ENCODE data around the gene CDC14A.
A peak's percentile ranks its signal among the peaks of the same experiment; 100 is the strongest.

CDC14A gene

DNA sequence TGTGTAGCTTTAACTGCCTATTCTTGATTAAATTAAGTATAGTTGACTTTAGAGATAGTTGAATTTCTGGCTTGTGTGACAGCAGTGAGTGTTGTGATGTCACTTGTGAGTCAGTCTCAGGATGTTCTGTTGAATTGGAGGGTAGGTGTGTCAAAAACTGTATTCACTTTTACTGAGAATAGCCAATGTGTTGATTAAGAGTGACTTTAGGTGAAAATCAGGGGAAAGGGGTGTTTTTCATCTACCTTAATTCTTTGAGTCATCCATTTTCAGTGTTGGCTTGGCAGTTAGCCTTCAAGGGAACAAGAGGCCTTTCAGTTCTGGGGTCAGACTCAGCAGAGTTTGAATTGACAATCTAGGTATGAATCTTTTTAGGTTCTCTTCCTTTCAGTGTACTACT, 75.9 kb downstream of the CDC14A start:
- Histone ChIP-seq H3K4me3 (ENCODE audit: low read length) (no peak overlapping the region), H3K27ac (ENCODE audit: low read depth, low read length) (no peak overlapping the region), H3K27me3 (ENCODE audit: control insufficient read depth, insufficient read depth, low read length) (no peaks in the 10 kb centered on the region), H3K9ac (ENCODE audit: low read length) (no peak overlapping the region), H3K36me3 (ENCODE audit: control insufficient read depth, insufficient read depth, low read length) (no peaks in the 10 kb centered on the region), H3K4me1 (ENCODE audit: control insufficient read depth, insufficient read depth, low read length) (no peaks in the 10 kb centered on the region)

DNA sequence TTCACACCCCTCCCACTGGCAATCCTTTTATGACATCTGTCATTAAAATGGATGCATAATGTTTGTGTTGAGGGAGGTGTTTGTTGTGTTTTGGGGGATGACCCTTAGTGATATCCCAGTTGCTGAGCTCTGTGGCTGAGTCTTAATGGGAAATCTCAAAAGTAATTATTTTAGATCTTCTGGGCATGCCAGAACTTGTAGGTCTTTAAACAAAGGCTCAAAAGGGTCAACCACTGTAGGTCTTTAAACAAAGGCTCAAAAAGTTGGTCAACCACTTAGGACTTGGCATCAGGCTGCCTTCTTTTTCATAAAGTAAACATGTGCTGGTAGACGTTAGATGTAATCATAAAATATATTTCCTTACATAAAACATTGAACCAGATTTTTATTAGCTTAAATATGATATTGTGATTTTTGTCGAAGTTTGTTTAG, 78.0 kb downstream of the CDC14A start:
- no peak overlapping the region for H3K9ac ChIP-seq (ENCODE audit: low read length)
- H3K4me1 ChIP-seq (ENCODE audit: control insufficient read depth, insufficient read depth, low read length): no peaks in the 10 kb centered on the region
- no peaks in the 10 kb centered on the region for H3K36me3 ChIP-seq (ENCODE audit: control insufficient read depth, insufficient read depth, low read length)
- no peak overlapping the region for H3K27ac ChIP-seq (ENCODE audit: low read depth, low read length)
- no peak overlapping the region for H3K4me3 ChIP-seq (ENCODE audit: low read length)
- no peaks in the 10 kb centered on the region for H3K27me3 ChIP-seq (ENCODE audit: control insufficient read depth, insufficient read depth, low read length)

DNA sequence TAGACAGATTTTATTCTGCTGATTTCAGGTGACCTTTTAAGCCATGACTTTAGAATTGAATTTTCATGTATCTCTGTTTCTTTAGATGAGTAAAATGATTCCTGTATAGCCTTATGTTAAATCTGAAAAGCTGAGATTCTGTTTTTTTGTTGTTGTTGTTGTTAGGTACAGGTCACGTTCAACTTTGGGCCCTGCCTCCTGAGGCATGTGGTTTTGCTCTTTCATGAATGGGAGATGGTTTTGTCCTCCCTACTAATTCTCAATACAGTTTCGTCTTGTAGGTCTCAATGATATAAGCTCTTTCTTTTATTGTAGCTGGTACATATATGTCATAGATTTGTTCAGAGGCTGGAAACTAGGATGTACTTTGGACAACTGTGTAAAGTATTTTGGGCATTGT, 79.6 kb downstream of the CDC14A start:
- H3K4me1 ChIP-seq (ENCODE audit: control insufficient read depth, insufficient read depth, low read length): no peaks in the 10 kb centered on the region
- no peak overlapping the region for H3K27ac ChIP-seq (ENCODE audit: low read depth, low read length)
- H3K27me3 ChIP-seq (ENCODE audit: control insufficient read depth, insufficient read depth, low read length): no peaks in the 10 kb centered on the region
- no peak overlapping the region for H3K9ac ChIP-seq (ENCODE audit: low read length)
- no peak overlapping the region for H3K4me3 ChIP-seq (ENCODE audit: low read length)
- H3K36me3 ChIP-seq (ENCODE audit: control insufficient read depth, insufficient read depth, low read length): no peaks in the 10 kb centered on the region

DNA sequence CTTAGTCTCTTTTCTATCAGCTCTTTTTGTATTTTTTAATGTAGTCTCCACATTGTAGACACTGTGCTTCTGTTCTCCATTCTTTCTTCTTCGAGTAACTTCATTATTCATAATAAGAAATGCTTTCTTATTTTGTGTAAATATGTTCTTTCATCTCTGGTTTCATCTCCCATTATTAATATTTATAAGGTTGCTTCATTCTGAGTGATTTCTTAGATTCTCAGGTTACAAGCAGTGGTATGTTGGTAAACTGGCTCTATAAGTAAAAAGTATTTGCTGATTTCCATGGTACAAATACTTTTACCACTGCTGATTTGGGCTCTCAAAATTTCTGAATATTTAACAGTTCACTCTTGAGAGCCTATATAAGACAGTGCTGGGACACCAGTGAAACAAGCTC, 81.3 kb downstream of the CDC14A start:
- no peaks in the 10 kb centered on the region for H3K27me3 ChIP-seq (ENCODE audit: control insufficient read depth, insufficient read depth, low read length)
- H3K27ac ChIP-seq (ENCODE audit: low read depth, low read length): no peak overlapping the region
- no peaks in the 10 kb centered on the region for H3K36me3 ChIP-seq (ENCODE audit: control insufficient read depth, insufficient read depth, low read length)
- H3K9ac ChIP-seq (ENCODE audit: low read length): no peak overlapping the region
- H3K4me1 ChIP-seq (ENCODE audit: control insufficient read depth, insufficient read depth, low read length): no peaks in the 10 kb centered on the region
- no peak overlapping the region for H3K4me3 ChIP-seq (ENCODE audit: low read length)

DNA sequence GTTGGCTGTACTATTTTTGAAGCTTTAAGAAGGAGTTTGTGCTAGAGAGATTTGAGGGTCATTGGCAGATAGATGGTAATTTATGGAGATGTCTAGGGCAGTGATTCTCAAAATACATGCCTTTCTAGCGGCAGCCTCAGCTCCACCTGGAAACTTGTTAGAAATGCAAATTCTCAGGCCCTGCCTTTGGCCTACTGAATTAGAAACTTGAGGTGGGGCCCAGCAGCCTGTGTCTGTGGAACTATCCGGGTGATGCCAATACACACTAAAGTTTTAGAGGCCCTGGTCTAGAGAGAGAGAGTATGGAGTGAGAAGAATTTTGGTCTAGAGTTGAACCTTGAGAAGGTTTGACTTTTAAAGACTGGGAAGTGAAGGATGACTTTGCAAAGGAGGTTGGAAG, 82.5 kb downstream of the CDC14A start:
- H3K4me1 ChIP-seq (ENCODE audit: control insufficient read depth, insufficient read depth, low read length): no peaks in the 10 kb centered on the region
- H3K27me3 ChIP-seq (ENCODE audit: control insufficient read depth, insufficient read depth, low read length): no peaks in the 10 kb centered on the region
- H3K9ac ChIP-seq (ENCODE audit: low read length): no peak overlapping the region
- H3K27ac ChIP-seq (ENCODE audit: low read depth, low read length): no peak overlapping the region
- no peak overlapping the region for H3K4me3 ChIP-seq (ENCODE audit: low read length)
- no peaks in the 10 kb centered on the region for H3K36me3 ChIP-seq (ENCODE audit: control insufficient read depth, insufficient read depth, low read length)

DNA sequence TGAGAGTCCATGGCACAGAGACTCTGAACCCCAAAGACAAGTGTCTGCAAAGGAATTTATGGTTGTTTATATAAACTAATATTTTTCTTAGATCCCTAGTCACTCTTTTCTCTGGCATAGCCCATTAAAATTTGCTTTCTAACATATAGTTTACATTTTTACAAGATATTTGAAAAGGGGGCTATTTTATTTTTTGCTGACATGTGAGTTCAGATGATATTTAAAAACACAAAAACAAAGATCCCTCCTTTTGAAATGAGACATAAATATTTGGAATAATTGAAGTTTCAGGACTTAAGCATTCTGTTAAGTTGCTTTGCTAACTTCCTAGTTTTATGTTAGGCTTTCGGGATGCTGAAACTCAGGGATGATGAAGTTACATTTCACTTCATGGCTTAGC, 86.1 kb downstream of the CDC14A start:
- Histone ChIP-seq H3K27me3 (ENCODE audit: control insufficient read depth, insufficient read depth, low read length) (no peaks in the 10 kb centered on the region), H3K27ac (ENCODE audit: low read depth, low read length) (no peak overlapping the region), H3K36me3 (ENCODE audit: control insufficient read depth, insufficient read depth, low read length) (no peaks in the 10 kb centered on the region), H3K4me3 (ENCODE audit: low read length) (no peak overlapping the region), H3K9ac (ENCODE audit: low read length) (no peak overlapping the region), H3K4me1 (ENCODE audit: control insufficient read depth, insufficient read depth, low read length) (no peaks in the 10 kb centered on the region)

DNA sequence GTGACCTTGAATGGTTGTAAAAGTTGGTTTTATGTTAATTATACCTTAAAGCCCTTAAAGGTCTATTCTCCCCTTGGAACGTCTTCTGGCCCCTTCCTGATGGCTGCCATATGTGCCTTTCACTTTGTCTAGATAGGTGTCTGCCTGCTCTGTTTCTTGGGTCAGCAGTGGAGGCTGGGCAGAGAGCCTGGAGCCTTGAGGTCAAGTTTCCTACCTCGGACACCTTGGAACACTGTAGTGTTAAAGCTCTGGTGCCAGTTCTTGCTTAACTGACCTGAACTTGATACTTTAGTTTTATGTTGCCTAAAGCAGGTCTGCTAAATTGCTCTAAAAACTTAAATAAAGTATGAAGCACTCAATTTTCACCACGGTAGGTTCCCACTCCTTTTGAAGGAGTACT, 86.5 kb downstream of the CDC14A start:
- Histone ChIP-seq H3K4me1 (ENCODE audit: control insufficient read depth, insufficient read depth, low read length) (peaks cover 2% of the 10 kb centered on the region), H3K36me3 (ENCODE audit: control insufficient read depth, insufficient read depth, low read length) (no peaks in the 10 kb centered on the region), H3K27me3 (ENCODE audit: control insufficient read depth, insufficient read depth, low read length) (no peaks in the 10 kb centered on the region), H3K9ac (ENCODE audit: low read length) (no peak overlapping the region), H3K27ac (ENCODE audit: low read depth, low read length) (no peak overlapping the region), H3K4me3 (ENCODE audit: low read length) (no peak overlapping the region)

DNA sequence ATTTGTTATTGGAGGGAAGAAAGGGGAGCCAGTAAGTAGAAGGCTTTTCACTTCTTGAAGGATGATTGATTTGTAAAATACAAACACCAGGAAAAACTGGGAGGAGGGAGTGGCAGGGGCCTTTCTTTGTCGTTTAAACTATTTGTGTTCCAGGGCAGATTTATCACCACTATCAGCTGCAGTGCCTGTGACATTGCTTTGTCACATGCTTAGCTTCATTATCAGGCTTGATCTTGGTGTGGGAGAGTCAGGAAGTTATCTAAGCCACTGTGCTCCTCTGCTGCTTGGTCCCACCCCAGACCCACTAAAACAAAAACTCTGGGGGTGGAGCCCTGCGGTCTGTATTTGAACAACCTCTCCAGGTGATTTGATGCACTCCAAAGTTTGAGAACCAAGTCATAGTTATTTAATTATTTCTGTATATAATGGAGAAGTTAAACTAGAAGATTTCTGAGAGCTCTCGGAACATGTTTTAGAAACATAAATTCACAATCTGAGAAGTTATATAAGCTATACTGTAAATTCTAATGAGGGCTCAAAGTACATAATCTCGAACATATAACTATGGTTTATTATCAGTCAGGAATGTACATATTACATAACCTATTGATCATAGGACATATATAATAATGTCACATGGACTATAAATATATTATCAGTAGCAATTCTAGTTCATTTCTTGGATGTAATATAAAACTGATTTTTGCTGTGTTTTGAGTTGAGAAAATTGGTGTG, 87.9 kb downstream of the CDC14A start:
- Histone ChIP-seq H3K27me3 (ENCODE audit: control insufficient read depth, insufficient read depth, low read length) (no peaks in the 10 kb centered on the region), H3K4me1 (ENCODE audit: control insufficient read depth, insufficient read depth, low read length) (peaks cover 9% of the 10 kb centered on the region), H3K4me3 (ENCODE audit: low read length) (no peak overlapping the region), H3K36me3 (ENCODE audit: control insufficient read depth, insufficient read depth, low read length) (no peaks in the 10 kb centered on the region), H3K27ac (ENCODE audit: low read depth, low read length) (no peak overlapping the region), H3K9ac (ENCODE audit: low read length) (no peak overlapping the region)

DNA sequence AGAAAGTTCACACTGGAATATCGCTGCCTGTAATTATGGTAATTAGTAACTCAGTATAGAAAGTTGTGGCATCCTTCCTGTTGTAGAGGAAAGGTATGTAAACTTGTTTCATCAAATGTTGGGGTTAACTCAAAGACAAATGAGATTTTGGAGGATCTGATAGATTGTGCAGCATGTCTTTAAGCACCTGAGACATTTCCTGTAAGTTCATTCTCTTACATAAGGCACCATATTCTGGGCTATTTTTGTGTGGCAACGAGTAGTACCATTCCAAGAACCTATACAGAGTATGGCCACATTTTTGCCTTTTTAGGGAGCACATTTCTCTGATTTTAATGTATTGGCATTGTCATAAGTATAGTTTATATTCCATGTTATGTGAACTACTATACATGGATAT, 88.8 kb downstream of the CDC14A start:
- Histone ChIP-seq H3K36me3 (ENCODE audit: control insufficient read depth, insufficient read depth, low read length) (no peaks in the 10 kb centered on the region), H3K27me3 (ENCODE audit: control insufficient read depth, insufficient read depth, low read length) (no peaks in the 10 kb centered on the region), H3K9ac (ENCODE audit: low read length) (no peak overlapping the region), H3K4me1 (ENCODE audit: control insufficient read depth, insufficient read depth, low read length) (peaks cover 9% of the 10 kb centered on the region), H3K27ac (ENCODE audit: low read depth, low read length) (no peak overlapping the region), H3K4me3 (ENCODE audit: low read length) (no peak overlapping the region)

DNA sequence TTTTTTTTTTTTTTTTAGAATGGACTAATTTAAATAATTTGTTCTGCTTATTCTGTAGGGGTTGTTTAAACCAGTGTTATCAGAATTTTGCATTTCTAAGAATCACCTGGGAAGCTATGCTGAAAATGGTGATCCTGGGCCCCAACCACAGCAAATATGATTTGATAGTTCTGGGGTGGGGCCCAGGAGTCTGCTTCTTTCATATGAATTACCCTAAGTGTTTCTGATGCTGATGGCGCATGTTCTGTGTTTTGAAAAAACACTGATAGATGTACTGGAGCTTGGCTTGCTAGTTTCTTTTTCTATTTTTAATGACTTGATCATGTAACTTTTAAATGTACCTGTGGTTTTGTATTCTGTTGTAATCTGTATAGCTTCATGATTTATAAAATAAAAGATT, 89.3 kb downstream of the CDC14A start:
- Histone ChIP-seq H3K4me3 (ENCODE audit: low read length) (no peak overlapping the region), H3K9ac (ENCODE audit: low read length) (no peak overlapping the region), H3K4me1 (ENCODE audit: control insufficient read depth, insufficient read depth, low read length) (peaks cover 9% of the 10 kb centered on the region), H3K27me3 (ENCODE audit: control insufficient read depth, insufficient read depth, low read length) (no peaks in the 10 kb centered on the region), H3K36me3 (ENCODE audit: control insufficient read depth, insufficient read depth, low read length) (no peaks in the 10 kb centered on the region), H3K27ac (ENCODE audit: low read depth, low read length) (no peak overlapping the region)

DNA sequence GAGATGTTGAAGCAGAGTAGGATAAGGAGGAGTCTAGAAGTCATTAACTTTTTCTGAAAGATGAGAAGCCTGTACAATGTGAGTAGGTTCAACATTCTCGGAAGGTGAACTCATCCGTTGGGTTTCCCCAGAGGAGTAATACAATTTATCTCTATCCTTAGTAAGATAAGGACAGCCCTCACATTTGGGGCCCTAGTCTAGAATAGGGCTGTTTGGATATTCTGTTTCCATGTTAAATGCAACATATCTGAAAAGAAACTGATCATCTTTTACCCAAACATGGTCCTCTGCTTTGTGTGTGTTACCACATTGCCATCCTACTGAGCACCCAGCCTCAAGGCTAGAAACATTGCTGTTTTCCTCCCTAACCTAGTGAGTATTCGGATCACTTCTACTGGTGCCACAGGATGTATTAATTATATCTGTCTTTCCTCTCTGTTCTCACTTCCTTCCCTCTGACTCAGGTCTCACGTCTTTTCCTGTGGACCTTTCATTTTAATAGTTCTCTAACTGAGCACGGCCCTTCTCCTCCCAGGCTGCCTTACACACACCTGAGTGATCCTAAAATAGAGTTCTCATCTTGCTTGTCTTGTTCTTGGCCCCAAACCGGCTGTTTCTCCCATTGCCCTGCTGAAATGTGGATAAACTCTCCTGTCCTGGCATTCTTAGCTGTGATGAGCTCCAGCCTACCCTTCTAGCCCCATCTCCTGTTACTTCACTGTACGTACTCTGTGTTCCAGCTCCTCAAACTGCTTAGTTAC, 91.7 kb downstream of the CDC14A start:
- no peaks in the 10 kb centered on the region for H3K36me3 ChIP-seq (ENCODE audit: control insufficient read depth, insufficient read depth, low read length)
- H3K4me1 ChIP-seq (ENCODE audit: control insufficient read depth, insufficient read depth, low read length): peaks cover 9% of the 10 kb centered on the region
- H3K4me3 ChIP-seq (ENCODE audit: low read length): no peak overlapping the region
- H3K27me3 ChIP-seq (ENCODE audit: control insufficient read depth, insufficient read depth, low read length): no peaks in the 10 kb centered on the region
- peak overlapping the region; percentile 45 for H3K27ac ChIP-seq (ENCODE audit: low read depth, low read length)
- no peak overlapping the region for H3K9ac ChIP-seq (ENCODE audit: low read length)

DNA sequence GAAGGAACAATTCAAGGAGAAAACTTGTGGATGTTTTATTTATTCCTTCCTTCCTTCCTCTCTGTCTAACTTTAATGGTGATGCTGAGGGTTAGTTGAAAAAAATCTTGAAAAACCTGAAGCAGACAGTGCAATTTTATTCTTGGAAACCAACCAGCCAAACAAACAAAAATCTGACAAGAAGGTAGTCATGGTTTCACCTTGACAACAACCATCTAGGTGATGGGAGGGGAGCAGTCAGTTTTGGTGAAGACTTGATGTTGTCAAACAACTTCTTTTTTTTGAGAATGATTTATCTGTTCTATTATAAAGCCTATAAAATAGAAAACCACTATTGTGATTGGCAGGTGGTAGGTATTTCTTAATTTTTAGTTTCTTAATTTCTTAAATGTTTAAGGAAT, 93.3 kb downstream of the CDC14A start:
- H3K4me1 ChIP-seq (ENCODE audit: control insufficient read depth, insufficient read depth, low read length): peaks cover 9% of the 10 kb centered on the region
- no peaks in the 10 kb centered on the region for H3K27me3 ChIP-seq (ENCODE audit: control insufficient read depth, insufficient read depth, low read length)
- H3K27ac ChIP-seq (ENCODE audit: low read depth, low read length): no peak overlapping the region
- H3K36me3 ChIP-seq (ENCODE audit: control insufficient read depth, insufficient read depth, low read length): no peaks in the 10 kb centered on the region
- H3K4me3 ChIP-seq (ENCODE audit: low read length): no peak overlapping the region
- H3K9ac ChIP-seq (ENCODE audit: low read length): no peak overlapping the region

DNA sequence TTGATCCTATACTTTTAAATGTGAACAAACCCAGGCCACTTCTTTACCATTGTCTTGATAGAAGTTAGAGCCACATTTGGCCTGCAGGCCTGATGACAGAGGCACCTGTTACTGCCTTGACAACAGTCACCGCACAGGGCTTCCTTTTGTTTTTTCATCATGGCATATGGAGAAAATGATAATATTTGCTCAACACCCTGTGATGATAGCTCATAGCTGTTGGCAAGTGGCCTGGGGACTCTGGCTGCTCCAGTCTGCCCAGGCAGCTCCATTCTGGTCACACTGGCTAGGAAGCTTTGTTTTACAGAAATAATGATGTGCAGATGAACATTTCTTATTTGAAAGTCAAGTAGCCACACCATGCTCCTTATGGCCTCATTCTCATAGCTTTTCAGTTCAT, 96.1 kb downstream of the CDC14A start:
- Histone ChIP-seq H3K36me3 (ENCODE audit: control insufficient read depth, insufficient read depth, low read length) (no peaks in the 10 kb centered on the region), H3K4me1 (ENCODE audit: control insufficient read depth, insufficient read depth, low read length) (peaks cover 9% of the 10 kb centered on the region), H3K27me3 (ENCODE audit: control insufficient read depth, insufficient read depth, low read length) (no peaks in the 10 kb centered on the region), H3K9ac (ENCODE audit: low read length) (no peak overlapping the region), H3K4me3 (ENCODE audit: low read length) (no peak overlapping the region), H3K27ac (ENCODE audit: low read depth, low read length) (no peak overlapping the region)

All from rectal smooth muscle tissue (tissue), 1 donor.